ENCODE data around the gene ENGASE.

Gene ENGASE

DNA sequence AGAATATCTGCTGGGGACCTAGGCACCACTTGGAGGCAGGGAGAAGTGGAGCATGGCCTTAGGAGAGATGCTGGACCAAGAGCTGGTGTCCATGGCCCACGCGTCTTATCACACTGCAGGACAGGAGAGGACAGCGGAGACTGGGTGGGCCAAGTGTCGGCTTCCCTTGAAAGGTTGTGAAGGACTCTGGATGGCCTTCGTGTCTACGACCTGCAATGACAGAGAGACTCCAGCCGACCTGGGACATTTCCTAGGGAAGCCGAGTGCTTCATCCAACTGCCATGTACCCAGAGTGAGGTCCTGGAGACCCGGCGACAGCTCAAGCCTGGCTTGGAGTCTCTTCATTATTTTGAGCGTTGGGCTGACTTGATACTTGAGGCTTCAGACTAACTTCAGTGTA, 30.2 kb upstream of the ENGASE start:
- no peak overlapping the region for H3K4me3 ChIP-seq (ENCODE audit: control insufficient read depth, low read depth, low read length)
- no peak for TF ChIP-seq CTCF (IDR thresholded peaks at IDR 0.05; ENCODE audit: control insufficient read depth, insufficient read depth, low read depth, low read length, missing control alignments)
- DNase-seq (ENCODE audit: low read depth), result no peak

GRCh38 chr17:79045001-79045729, 29.5 kb upstream of the ENGASE start:
- TF ChIP-seq CTCF (IDR thresholded peaks at IDR 0.05; ENCODE audit: control insufficient read depth, insufficient read depth, low read depth, low read length, missing control alignments), result no peak
- no peak for DNase-seq (ENCODE audit: low read depth)
- H3K4me3 ChIP-seq (ENCODE audit: control insufficient read depth, low read depth, low read length), result no peak overlapping the region

- H3K4me3 ChIP-seq (ENCODE audit: control insufficient read depth, low read depth, low read length), result no peak overlapping the region
- DNase-seq (ENCODE audit: low read depth), result no peak
- peak; percentile 98 for TF ChIP-seq CTCF (IDR thresholded peaks at IDR 0.05; ENCODE audit: control insufficient read depth, insufficient read depth, low read depth, low read length, missing control alignments)
These were observed 28.8 kb upstream of the ENGASE start for GRCh38 chr17:79045842-79046196.

GRCh38 chr17:79046197-79046915, 28.3 kb upstream of the ENGASE start:
- no peak overlapping the region for H3K4me3 ChIP-seq (ENCODE audit: control insufficient read depth, low read depth, low read length)
- no peak for DNase-seq (ENCODE audit: low read depth)
- no peak for TF ChIP-seq CTCF (IDR thresholded peaks at IDR 0.05; ENCODE audit: control insufficient read depth, insufficient read depth, low read depth, low read length, missing control alignments)

- TF ChIP-seq CTCF (IDR thresholded peaks at IDR 0.05; ENCODE audit: control insufficient read depth, insufficient read depth, low read depth, low read length, missing control alignments), result no peak
- H3K4me3 ChIP-seq (ENCODE audit: control insufficient read depth, low read depth, low read length), result no peak overlapping the region
- DNase-seq (ENCODE audit: low read depth), result no peak
These were observed 27.7 kb upstream of the ENGASE start for GRCh38 chr17:79046916-79047280.

- no peak overlapping the region for H3K4me3 ChIP-seq (ENCODE audit: control insufficient read depth, low read depth, low read length)
- no peak for DNase-seq (ENCODE audit: low read depth)
- TF ChIP-seq CTCF (IDR thresholded peaks at IDR 0.05; ENCODE audit: control insufficient read depth, insufficient read depth, low read depth, low read length, missing control alignments), result no peak
These were observed 27.2 kb upstream of the ENGASE start for GRCh38 chr17:79047291-79047920.
